RPMI7951 (cell line): ENCODE results near the gene AP2M1. TPM values are rescaled to one million over a fixed set of nuclear protein-coding genes. Genes with fewer than 3 reads are reported as not detected.
A peak's percentile ranks its signal among the peaks of the same experiment; 100 is the strongest.

ENCODE experiments used
- DNase-seq: peaks from one replicate; pipeline ENCODE4 v3.0.0-alpha.2; 2012; ENCODE audit warnings: low read depth
- total RNA-seq: library from RNA; depleted of rRNA; stranded (reverse); fragments of >200 nt; shearing (Covaris generic); gene quantifications from 2 replicates; pipeline ENCODE4 v1.2.3, GENCODE V29; 2014; rRNA removed

AP2M1 gene
- total RNA-seq, 1 experiment from 2014 or later, result 699 TPM

DNA sequence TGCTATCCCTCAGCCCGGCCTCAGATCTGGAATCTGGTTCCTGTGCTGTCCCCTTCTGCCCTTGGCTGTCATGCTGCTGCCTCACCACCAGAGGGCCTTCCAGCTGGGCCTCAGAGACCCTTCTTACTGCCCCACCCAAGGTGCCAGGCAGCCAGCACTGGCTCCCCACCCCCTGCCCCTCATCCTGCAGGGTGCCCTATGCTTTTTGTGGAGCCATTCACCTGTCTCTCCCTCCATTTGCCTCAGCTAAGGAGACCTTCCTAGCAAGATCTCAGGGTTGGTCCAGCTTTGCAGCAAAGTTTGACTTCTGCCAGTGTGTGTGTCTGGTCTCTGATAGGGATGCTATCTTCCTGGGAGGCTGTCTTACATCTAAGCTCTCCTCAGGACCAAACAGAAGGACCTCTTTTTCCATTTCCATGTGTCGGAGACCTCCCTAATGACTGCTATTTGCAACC, 52.9 kb downstream of the AP2M1 start:
- DNase-seq, result peak; percentile 20

DNA sequence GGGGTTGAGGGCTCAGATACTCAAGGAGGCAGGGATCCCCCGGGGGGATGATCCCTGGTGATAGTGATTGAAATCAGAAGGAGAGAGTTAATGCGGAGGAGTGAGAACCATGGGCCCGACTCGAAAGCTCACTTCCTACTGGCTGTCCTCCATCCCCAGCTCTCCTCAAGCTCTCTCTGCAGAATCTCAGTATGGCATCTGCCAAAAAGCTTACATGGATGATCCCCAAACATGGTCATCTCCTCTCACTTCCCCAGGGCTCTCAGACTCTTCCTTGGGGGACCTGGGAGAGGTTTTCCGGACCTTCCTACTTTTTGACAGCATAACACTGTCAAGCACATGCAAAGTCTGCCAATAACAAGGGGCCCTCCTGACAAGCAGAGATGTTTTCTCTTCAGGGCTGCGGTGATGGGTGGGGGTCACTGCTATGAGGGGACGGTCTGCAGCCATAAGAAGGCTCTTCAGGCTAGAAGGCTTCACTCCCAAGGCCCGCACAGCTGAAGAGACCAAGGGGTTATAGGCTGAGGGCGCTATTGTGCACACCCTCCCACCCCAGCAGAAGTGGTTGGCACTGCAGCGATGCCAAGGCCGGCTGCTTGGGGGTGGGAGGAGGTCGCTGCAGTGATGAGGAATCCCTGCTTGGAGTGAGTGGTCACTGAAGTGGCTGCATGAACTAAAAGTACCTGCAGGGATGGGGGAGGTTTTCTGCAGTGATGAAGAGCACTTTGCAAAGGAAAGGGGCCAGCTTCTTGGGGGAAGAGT, 53.9 kb downstream of the AP2M1 start:
- no peak for DNase-seq

DNA sequence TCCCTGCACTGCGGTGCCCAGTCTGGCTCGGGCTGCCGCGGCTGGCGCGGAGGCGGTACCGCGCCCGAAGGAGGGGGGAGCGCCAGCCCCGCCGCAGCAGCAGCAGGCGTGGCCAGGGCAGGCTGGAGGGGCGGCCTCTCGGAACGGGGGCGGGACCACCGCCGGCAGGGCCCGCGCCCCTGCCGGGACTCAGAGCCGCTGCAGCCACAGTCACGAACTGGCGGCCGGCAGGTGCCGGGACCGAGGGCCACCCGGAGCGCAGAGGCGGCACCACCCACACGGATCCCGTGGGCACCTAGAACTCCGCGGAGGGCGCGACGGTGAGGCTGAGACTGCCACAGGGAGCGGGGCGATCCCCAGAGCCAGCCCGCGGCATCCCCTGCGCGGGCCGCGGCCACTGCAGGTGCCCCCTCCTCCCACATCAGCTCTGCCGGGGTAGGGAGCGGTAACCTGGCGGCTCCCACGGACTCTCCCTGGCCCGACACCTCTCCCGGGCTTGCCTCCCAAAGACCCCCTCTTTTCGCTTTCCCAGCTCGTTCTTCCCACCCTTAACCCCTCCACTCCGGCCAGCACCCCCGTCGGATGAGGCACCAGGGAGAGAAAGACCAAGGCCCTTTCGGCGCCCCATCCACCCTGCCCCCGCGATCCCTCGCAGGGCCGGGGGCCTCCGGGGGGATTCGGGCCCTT, 54.9 kb downstream of the AP2M1 start, which contains the start of gene VWA5B2:
VWA5B2 (plus strand) TSS at position 192 of the 687 bp plus-strand sequence. CDS start 944 bp downstream, outside the sequence.
- peak; percentile 59 for DNase-seq

DNA sequence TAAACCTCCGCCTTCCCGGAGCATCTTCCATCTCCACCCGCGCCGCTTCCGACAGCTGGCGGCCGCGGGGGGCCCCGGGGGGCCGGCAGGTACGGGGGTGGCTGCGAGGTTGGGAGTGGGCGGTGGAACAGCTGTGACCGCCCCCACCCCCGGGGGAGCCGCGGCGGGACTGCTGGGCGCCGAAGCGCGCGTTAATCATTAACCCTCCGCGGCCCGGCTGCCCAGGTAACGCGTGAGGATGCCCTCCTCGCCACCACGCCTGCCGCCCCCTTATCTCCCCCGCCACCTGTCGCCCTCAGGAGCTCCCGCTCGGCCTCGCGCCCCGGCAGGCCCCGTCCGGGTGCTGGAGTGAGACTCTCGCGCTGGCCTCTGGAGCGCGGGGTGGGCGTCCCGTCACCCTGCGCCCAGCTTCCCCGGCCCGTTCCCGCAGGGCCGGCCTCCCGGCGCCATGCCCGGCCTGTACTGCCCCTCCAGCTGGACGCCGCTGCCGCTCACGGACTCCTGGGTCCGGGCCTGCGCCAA, 55.5 kb downstream of the AP2M1 start:
- DNase-seq, result no peak

DNA sequence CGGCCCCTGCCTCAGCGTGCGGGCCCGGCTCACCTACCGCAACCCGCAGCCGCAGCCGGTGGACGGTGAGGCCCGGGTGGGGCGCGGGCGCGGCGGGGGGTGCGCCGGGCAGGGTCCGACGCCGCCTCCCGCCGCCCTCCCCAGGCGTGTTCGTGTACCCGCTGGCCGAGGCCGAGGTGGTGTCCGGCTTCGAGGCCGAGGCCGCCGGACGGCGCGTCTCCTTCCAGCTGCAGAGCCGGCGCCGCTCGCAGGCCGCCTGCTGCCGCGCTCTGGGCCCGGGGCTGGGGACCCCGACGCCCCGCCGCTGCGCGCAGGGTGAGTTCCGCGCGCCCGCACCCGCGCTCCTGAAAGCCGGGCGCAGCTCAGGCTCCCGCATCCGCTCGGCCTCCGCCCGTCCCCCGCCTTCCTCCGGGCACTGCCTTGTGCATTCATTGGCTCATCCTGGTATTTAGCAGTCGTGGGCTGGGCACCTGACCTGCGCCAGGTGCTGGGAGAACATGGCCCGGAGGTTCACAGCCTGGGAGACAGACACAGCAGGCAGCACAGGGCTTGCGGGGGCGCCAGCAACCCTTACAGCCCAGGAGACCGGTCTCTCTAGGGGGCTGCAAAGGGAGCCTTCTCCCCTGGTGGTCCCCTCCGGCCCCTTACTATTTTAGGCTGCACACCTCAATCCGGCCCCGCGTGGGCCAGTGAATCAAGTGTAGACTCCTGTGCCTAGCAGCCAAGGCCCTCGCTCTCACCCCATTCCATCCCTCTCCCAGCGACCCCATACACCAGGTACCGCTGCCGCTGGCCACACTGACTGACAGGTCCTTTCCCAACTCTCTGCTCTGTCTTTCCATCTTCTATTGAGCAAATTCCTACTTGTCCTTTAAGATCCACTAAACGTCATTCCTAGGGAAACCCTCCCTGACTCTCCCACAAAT, 56.2 kb downstream of the AP2M1 start:
- no peak for DNase-seq

DNA sequence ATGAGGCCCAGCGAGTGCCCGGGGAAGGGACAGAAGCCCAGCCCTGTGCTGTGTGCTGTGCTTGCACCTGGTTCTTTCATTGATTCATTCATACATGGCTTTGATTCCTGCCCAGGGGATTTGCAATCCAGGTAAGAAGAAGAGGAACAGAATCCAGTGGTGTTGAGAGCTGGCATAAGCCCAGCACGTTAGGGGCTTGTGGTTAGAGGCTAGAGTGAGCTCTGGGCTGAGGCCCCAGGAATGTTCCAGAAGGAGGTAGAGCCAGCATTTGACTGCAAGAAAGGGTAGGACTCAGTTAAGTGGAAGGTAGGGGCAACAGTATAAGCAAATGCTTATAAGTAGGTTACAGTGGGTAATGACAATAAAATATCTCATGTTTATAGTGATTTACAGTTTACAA, 57.0 kb downstream of the AP2M1 start:
- DNase-seq, result no peak

DNA sequence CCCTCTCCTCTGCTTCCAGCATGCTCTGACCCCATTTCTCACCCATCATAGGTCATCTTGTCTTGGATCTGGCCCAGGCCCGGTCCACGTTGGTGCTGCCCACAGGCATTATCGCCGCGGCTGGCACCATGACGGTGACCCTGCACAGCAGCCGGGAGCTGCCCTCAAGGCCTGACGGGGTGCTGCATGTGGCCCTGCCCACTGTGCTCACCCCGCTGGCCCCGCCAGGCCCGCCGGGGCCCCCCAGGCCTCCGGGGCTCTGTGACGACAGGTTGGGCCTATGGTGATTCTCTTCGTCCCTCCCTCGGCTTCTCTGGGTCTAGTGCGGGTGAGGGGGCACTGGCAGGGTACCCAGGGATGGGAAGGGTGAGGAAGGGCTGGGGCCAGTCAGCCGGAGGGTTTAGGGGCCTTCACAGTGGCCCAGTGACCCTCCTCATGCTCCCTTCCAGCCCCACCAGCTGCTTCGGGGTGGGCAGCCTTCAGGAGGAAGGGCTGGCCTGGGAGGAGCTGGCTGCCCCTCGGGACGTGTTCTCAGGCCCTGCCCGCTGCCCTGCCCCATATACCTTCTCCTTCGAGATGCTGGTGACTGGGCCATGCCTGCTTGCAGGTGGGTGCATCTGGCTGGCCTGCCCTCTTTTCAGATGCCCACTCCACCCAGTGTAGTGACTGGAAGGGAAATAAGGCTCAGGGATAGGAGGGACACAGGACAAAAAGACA, 58.6 kb downstream of the AP2M1 start:
- no peak for DNase-seq

Other genes starting within 250 kb of the AP2M1 start
- gene ABCC5, start 157.0 kb upstream of the AP2M1 start, total RNA-seq, result 7.2 and 10.1 TPM in 2 replicates
- not detected in 2 replicates for gene HTR3D, start 143.1 kb upstream of the AP2M1 start, total RNA-seq
- gene HTR3C, start 121.8 kb upstream of the AP2M1 start, total RNA-seq, result not detected in 2 replicates
- gene HTR3E, start 77.8 kb upstream of the AP2M1 start, total RNA-seq, result not detected in 2 replicates
- gene EIF2B5, start 39.5 kb upstream of the AP2M1 start, total RNA-seq, result 42.1 and 52.0 TPM in 2 replicates
- 21.9 and 27.8 TPM in 2 replicates for gene DVL3, start 19.5 kb upstream of the AP2M1 start, total RNA-seq
- 27.2 and 33.4 TPM in 2 replicates for gene ABCF3, start 11.3 kb downstream of the AP2M1 start, total RNA-seq
- gene VWA5B2, start 54.7 kb downstream of the AP2M1 start, total RNA-seq, result not detected in 2 replicates
- gene ALG3, start 74.1 kb downstream of the AP2M1 start, total RNA-seq, result 67.0 and 71.2 TPM in 2 replicates
- 7.3 and 9.6 TPM in 2 replicates for gene EEF1AKMT4, start 74.8 kb downstream of the AP2M1 start, total RNA-seq
- gene CAMK2N2, start 86.7 kb downstream of the AP2M1 start, total RNA-seq, result 0.29 and 0.96 TPM in 2 replicates
- gene ECE2, start 101.2 kb downstream of the AP2M1 start, total RNA-seq, result not detected in 2 replicates
- 542 and 803 TPM in 2 replicates for gene PSMD2, start 124.4 kb downstream of the AP2M1 start, total RNA-seq
- 164 and 173 TPM in 2 replicates for gene EIF4G1, start 139.8 kb downstream of the AP2M1 start, total RNA-seq
- 10.6 and 12.0 TPM in 2 replicates for gene FAM131A, start 162.7 kb downstream of the AP2M1 start, total RNA-seq
- gene CLCN2, start 186.8 kb downstream of the AP2M1 start, total RNA-seq, result 3.0 and 6.3 TPM in 2 replicates
- 146 and 181 TPM in 2 replicates for gene POLR2H, start 186.9 kb downstream of the AP2M1 start, total RNA-seq
- gene THPO, start 203.4 kb downstream of the AP2M1 start, total RNA-seq, result not detected in 2 replicates
- not detected in 2 replicates for gene CHRD, start 205.2 kb downstream of the AP2M1 start, total RNA-seq